Adrenal gland (tissue), 12 donors: ENCODE results near the gene MADD. TPM values are rescaled to one million over a fixed set of nuclear protein-coding genes. Genes with fewer than 3 reads are reported as not detected.
A peak's percentile ranks its signal among the peaks of the same experiment; 100 is the strongest.

Experiments used
- DNase-seq, 7 donors: peaks; one replicate each; pipeline ENCODE4 v3.0.0-alpha.2; 2019 to 2020
- H3K27ac ChIP-seq, 5 donors: fragments of 200-600 bp; sonication (generic) in 4 of 5; 1 replicate in 3 of 5; 2 replicates in 2 of 5; pipeline versions ENCODE4 v1.5.1 to v1.8.0; 2016 to 2020; ENCODE audit warnings: mild to moderate bottlenecking in 1 of 5
- H3K27me3 ChIP-seq: fragments of 200-600 bp; 2 replicates; pipeline ENCODE4 v1.8.0; 2021
- H3K36me3 ChIP-seq, 2 donors: fragments of 200-600 bp; replicated peaks in 1 of 2; 1 replicate in 1 of 2; 2 replicates in 1 of 2; pipeline versions ENCODE4 v1.5.1 to v1.8.0; 2018 to 2022
- H3K4me1 ChIP-seq, 2 donors: fragments of 200-600 bp; replicated peaks in 1 of 2; 1 replicate in 1 of 2; 2 replicates in 1 of 2; pipeline versions ENCODE4 v1.5.1 to v1.8.0; 2018 to 2021
- H3K4me3 ChIP-seq, 4 donors: fragments of 200-600 bp; sonication (generic) in 3 of 4; one replicate each; pipeline ENCODE4 v1.5.1; 2016 to 2018
- H3K9me3 ChIP-seq, 3 donors: fragments of 200-600 bp; sonication (generic) in 1 of 3; replicated peaks in 1 of 3; 1 replicate in 2 of 3; 2 replicates in 1 of 3; pipeline versions ENCODE4 v1.5.1 to v1.8.0; 2016 to 2021
- CTCF ChIP-seq, 6 experiments: fragments of 450-650 bp in 4 of 6; fragments of 200-600 bp in 2 of 6; sonication (generic) in 1 of 6; IDR thresholded peaks; 1 replicate in 5 of 6; 2 replicates in 1 of 6; pipeline versions ENCODE4 v1.5.1 to v1.8.0; 2016 to 2021; ENCODE audit warnings: antibody characterized with exemption in 6 of 6, mild to moderate bottlenecking in 2 of 6, moderate library complexity in 1 of 6
- POLR2A ChIP-seq, 2 donors: fragments of 450-650 bp; IDR thresholded peaks; one replicate each; pipeline ENCODE4 v1.6.1; 2017; ENCODE audit warnings: antibody characterized with exemption in 2 of 2, mild to moderate bottlenecking in 2 of 2, moderate library complexity in 1 of 2
- WGBS, 4 donors: extraction: QIAGEN DNeasy Blood & Tissue Kit in 2 of 4; methylation state at CpG; one replicate each; pipeline versions ENCODE4 v1.1.5 to v1.1.7; 2013 to 2017; 5-methylcytosine and 5-hydroxymethylcytosine counted together
- intact Hi-C, 2 donors: fragments of 100-400 bp; cut with DNase I; formaldehyde crosslinking; loops; one replicate each; pipeline versions ENCODE4 v1.14.1 to v1.15.0; 2022 to 2023
- polyA plus RNA-seq, 3 donors: library from polyadenylated mRNA; stranded (reverse); fragments of 200-250 nt in 2 of 3; fragments of 350-450 nt in 1 of 3; fragmentation: Illumina TruSeq in 1 of 3; extraction: RNeasy Lipid Tissue Mini Kit (QIAGEN cat#74804) in 1 of 3; gene quantifications; one replicate each; pipeline ENCODE4 v1.2.3, GENCODE V29; 2013 to 2014
- total RNA-seq, 9 donors: library from RNA; depleted of rRNA in 4 of 9; stranded (reverse); fragments of >200 nt in 4 of 9; fragments of 120-200 nt in 1 of 9; fragmentation: NEBNext Ultra II Directional in 1 of 9; extraction: Animal tissue kit (Norgen Biotek cat#: 25700) in 1 of 9; gene quantifications; one replicate each; pipeline versions ENCODE4 v1.1.0 to v1.2.4, GENCODE V29; 2013 to 2023
- donor health status: healthy with polysubstance abuse.
- donor health status: Bipolar disorder and iron deficiency.
- donor health status: DM: yes; HTN: yes; CAD: no.
- donor health status: DM: no; HTN: no; CAD: no.
- donor health status: DM: no; HTN: no; CAD: no.
- donor health status: DM: yes; HTN: yes; CAD: no.

The MADD gene
- total and polyA plus RNA-seq, 12 donors: 33.4 to 83.0 (median 49.2) TPM

- Histone ChIP-seq H3K36me3 (no peaks in the 10 kb centered on the region), H3K4me3 (no peak overlapping the region), H3K4me1 (peaks cover 21% of the 10 kb centered on the region in 2 donors), H3K9me3 (no peaks in the 10 kb centered on the region), H3K27me3 (no peaks in the 10 kb centered on the region), H3K27ac (no peak overlapping the region)
- 72 to 85% (median 82%) methylated on average over 10 to 15 of the region's 15 CpGs for WGBS, 4 donors
- TF ChIP-seq POLR2A (IDR thresholded peaks at IDR 0.05): no peak
- TF ChIP-seq CTCF (IDR thresholded peaks at IDR 0.05): no peak
- peak in 1 of 7 donors; percentile 20 for DNase-seq
- intact Hi-C loops: loop anchor here (5.0 to 10.0 kb wide), 2 partner anchors 89 to 177 kb away; partner anchors contain the start of gene ARFGAP2 (in 1 of the 2)
Observed at GRCh38 chr11:47353978-47354774, 84.2 kb downstream of the MADD start.

GRCh38 chr11:47354913-47355282 is 85.0 kb downstream of the MADD start:
- no peak for DNase-seq
- intact Hi-C loops: loop anchor here (5.0 to 10.0 kb wide), 2 partner anchors 90 to 178 kb away; partner anchors contain the start of gene ARFGAP2 (in 1 of the 2)
- H3K4me3 ChIP-seq: peak overlapping the region in 2 of 4 donors; percentile 28 to 58
- peaks cover 21% of the 10 kb centered on the region in 2 donors for H3K4me1 ChIP-seq
- no peaks in the 10 kb centered on the region for H3K36me3 ChIP-seq
- no peaks in the 10 kb centered on the region for H3K9me3 ChIP-seq
- peak overlapping the region in 2 of 5 donors; percentile 52 to 67 for H3K27ac ChIP-seq
- H3K27me3 ChIP-seq: no peaks in the 10 kb centered on the region
- WGBS, 4 donors: 8 to 24% (median 22%) methylated on average over 12 to 32 of the region's 32 CpGs
- TF ChIP-seq CTCF (IDR thresholded peaks at IDR 0.05): no peak
- TF ChIP-seq POLR2A (IDR thresholded peaks at IDR 0.05): no peak

GRCh38 chr11:47355283-47356128 is 85.6 kb downstream of the MADD start:
- H3K4me3 ChIP-seq: peak overlapping the region in 2 of 4 donors; percentile 28 to 58
- whole genome bisulfite sequencing, 4 donors: 24 to 34% (median 29%) methylated on average over 22 to 47 of the region's 47 CpGs
- peaks cover 21% of the 10 kb centered on the region in 2 donors for H3K4me1 ChIP-seq
- DNase-seq: peak; percentile 96 to 99 (median 98)
- intact Hi-C loops: loop anchor here in 1 of 2 donors (10.0 kb wide), 1 partner anchor 91 kb away; no protein-coding TSS in a partner anchor
- no peaks in the 10 kb centered on the region for H3K9me3 ChIP-seq
- peak in 1 of 2 donors; percentile 12 for TF ChIP-seq POLR2A (IDR thresholded peaks at IDR 0.05)
- peak; percentile 88 to 100 (median 98) for TF ChIP-seq CTCF (IDR thresholded peaks at IDR 0.05)
- H3K27me3 ChIP-seq: no peaks in the 10 kb centered on the region
- H3K36me3 ChIP-seq: no peaks in the 10 kb centered on the region
- H3K27ac ChIP-seq: peak overlapping the region in 2 of 5 donors; percentile 52 to 67
